GM21528 (cell line): ENCODE data around the gene PGLYRP4.

ENCODE experiments used
- ATAC-seq: cut with Tn5 transposase; IDR thresholded peaks from one replicate; pipeline ENCODE4 v1.9.1; 2021; ENCODE audit warnings: mild to moderate bottlenecking, moderate library complexity; ENCODE audit not compliant: unreplicated experiment, low FRiP score

The PGLYRP4 gene

GRCh38 chr1:153379591-153379990 is 30.9 kb upstream of the PGLYRP4 start:
- ATAC-seq, result no peak

GRCh38 chr1:153375511-153375910 is 26.9 kb upstream of the PGLYRP4 start, which contains the start of gene S100A12:
S100A12 (minus strand) TSS chr1:153375621; CDS start chr1:153374592, 1,029 bp downstream.
- no peak for ATAC-seq

GRCh38 chr1:153374071-153374470 is 25.4 kb upstream of the PGLYRP4 start:
- no peak for ATAC-seq

GRCh38 chr1:153372571-153372970 is 23.9 kb upstream of the PGLYRP4 start:
- ATAC-seq, result no peak

- ATAC-seq, result no peak
Measured at GRCh38 chr1:153371231-153371630, 22.6 kb upstream of the PGLYRP4 start.

GRCh38 chr1:153370146-153370545 is 21.5 kb upstream of the PGLYRP4 start:
- ATAC-seq, result no peak

GRCh38 chr1:153368495-153368894 is 19.9 kb upstream of the PGLYRP4 start:
- no peak for ATAC-seq

GRCh38 chr1:153367090-153367489 is 18.4 kb upstream of the PGLYRP4 start:
- no peak for ATAC-seq

- ATAC-seq, result no peak
Measured at GRCh38 chr1:153366261-153366660, 17.6 kb upstream of the PGLYRP4 start.

- ATAC-seq, result no peak
Measured at GRCh38 chr1:153365696-153366095, 17.1 kb upstream of the PGLYRP4 start.

GRCh38 chr1:153364766-153365666 is 16.4 kb upstream of the PGLYRP4 start:
- ATAC-seq, result no peak

GRCh38 chr1:153364156-153364555 is 15.5 kb upstream of the PGLYRP4 start:
- no peak for ATAC-seq

GRCh38 chr1:153363641-153364040 is 15.0 kb upstream of the PGLYRP4 start:
- ATAC-seq, result no peak

GRCh38 chr1:153362187-153362775 is 13.6 kb upstream of the PGLYRP4 start:
- no peak for ATAC-seq

GRCh38 chr1:153361480-153362109 is 13.0 kb upstream of the PGLYRP4 start:
- ATAC-seq, result no peak

GRCh38 chr1:153360592-153361479 is 12.2 kb upstream of the PGLYRP4 start:
- no peak for ATAC-seq

GRCh38 chr1:153360190-153360589 is 11.5 kb upstream of the PGLYRP4 start:
- no peak for ATAC-seq

- ATAC-seq, result no peak
Measured at GRCh38 chr1:153359241-153359640, 10.6 kb upstream of the PGLYRP4 start.

- no peak for ATAC-seq
Measured at GRCh38 chr1:153358691-153358975, 10.0 kb upstream of the PGLYRP4 start.

GRCh38 chr1:153357853-153358690 is 9.4 kb upstream of the PGLYRP4 start, which contains the start of gene S100A9:
S100A9 (plus strand) TSS chr1:153357854; CDS start chr1:153358284, 430 bp downstream.
- ATAC-seq, result no peak
